KMS-11 (cell line): ENCODE measurements around the gene FYCO1.

Experiments used
- H2AFZ ChIP-seq: fragments of 200-600 bp; sonication (generic); 2 replicates; pipeline ENCODE4 v1.6.1; 2016; ENCODE audit warnings: antibody characterized with exemption, mixed run types, low read depth
- H3K27ac ChIP-seq: fragments of 200-600 bp; sonication (generic); 2 replicates; pipeline ENCODE4 v1.6.1; 2016; ENCODE audit warnings: mild to moderate bottlenecking, mixed run types
- H3K27me3 ChIP-seq: fragments of 200-600 bp; sonication (generic); 2 replicates; pipeline ENCODE4 v1.6.1; 2017; ENCODE audit warnings: mild to moderate bottlenecking, low read depth, mixed run types, moderate library complexity; ENCODE audit not compliant: insufficient read depth
- H3K36me3 ChIP-seq: fragments of 200-600 bp; sonication (generic); 2 replicates; pipeline ENCODE4 v1.6.1; 2017; ENCODE audit warnings: mild to moderate bottlenecking, mixed run types; ENCODE audit not compliant: insufficient read depth
- H3K4me1 ChIP-seq: fragments of 200-600 bp; sonication (generic); 2 replicates; pipeline ENCODE4 v1.6.1; 2016; ENCODE audit warnings: mild to moderate bottlenecking, low read depth, mixed run types; ENCODE audit not compliant: poor library complexity, severe bottlenecking
- H3K4me2 ChIP-seq: fragments of 200-600 bp; sonication (generic); 2 replicates; pipeline ENCODE4 v1.7.0; 2016; ENCODE audit warnings: mild to moderate bottlenecking, mixed run types
- H3K4me3 ChIP-seq: fragments of 200-600 bp; sonication (generic); IDR thresholded peaks from 2 replicates; pipeline ENCODE4 v1.6.1; 2017; ENCODE audit warnings: low read depth, low read length, mixed read lengths; ENCODE audit not compliant: insufficient read depth
- H3K79me2 ChIP-seq: fragments of 200-600 bp; sonication (generic); 2 replicates; pipeline ENCODE4 v1.6.1; 2016; ENCODE audit warnings: low read depth, mixed run types; ENCODE audit not compliant: insufficient read depth
- H3K9ac ChIP-seq: fragments of 200-600 bp; sonication (generic); 2 replicates; pipeline ENCODE4 v1.6.1; 2016; ENCODE audit warnings: mild to moderate bottlenecking, mixed run types
- H4K20me1 ChIP-seq: fragments of 200-600 bp; sonication (generic); 2 replicates; pipeline ENCODE4 v1.6.1; 2016; ENCODE audit warnings: mild to moderate bottlenecking, mixed run types; ENCODE audit not compliant: insufficient read depth
- CTCF ChIP-seq: fragments of 200-600 bp; sonication (generic); conservative IDR thresholded peaks from 2 replicates; pipeline ENCODE4 v1.6.1; 2017; ENCODE audit warnings: low read depth, mild to moderate bottlenecking, antibody characterized with exemption, low read length, moderate library complexity, mixed read lengths

FYCO1 gene

GRCh38 chr3:45948311-45948781, 47.3 kb downstream of the FYCO1 start:
- H3K79me2 ChIP-seq: no peaks in the 10 kb centered on the region
- H3K27me3 ChIP-seq: no peaks in the 10 kb centered on the region
- H2AFZ ChIP-seq: no peak overlapping the region
- TF ChIP-seq CTCF: no peak
- no peaks in the 10 kb centered on the region for H3K36me3 ChIP-seq
- no peak overlapping the region for H3K4me3 ChIP-seq
- H3K4me1 ChIP-seq: no peaks in the 10 kb centered on the region
- no peaks in the 10 kb centered on the region for H4K20me1 ChIP-seq
- no peak overlapping the region for H3K9ac ChIP-seq
- H3K4me2 ChIP-seq: no peak overlapping the region
- no peak overlapping the region for H3K27ac ChIP-seq

GRCh38 chr3:45947361-45947760, 48.3 kb downstream of the FYCO1 start:
- Histone ChIP-seq H3K4me2 (no peak overlapping the region), H3K27ac (no peak overlapping the region), H2AFZ (no peak overlapping the region), H3K36me3 (no peaks in the 10 kb centered on the region), H3K79me2 (no peaks in the 10 kb centered on the region), H4K20me1 (no peaks in the 10 kb centered on the region), H3K4me3 (no peak overlapping the region), H3K9ac (no peak overlapping the region), H3K4me1 (no peaks in the 10 kb centered on the region), H3K27me3 (no peaks in the 10 kb centered on the region)
- no peak for TF ChIP-seq CTCF

GRCh38 chr3:45946875-45947274, 48.7 kb downstream of the FYCO1 start:
- H3K4me3 ChIP-seq: no peak overlapping the region
- H3K27ac ChIP-seq: no peak overlapping the region
- no peak overlapping the region for H2AFZ ChIP-seq
- H3K79me2 ChIP-seq: no peaks in the 10 kb centered on the region
- no peaks in the 10 kb centered on the region for H3K4me1 ChIP-seq
- no peaks in the 10 kb centered on the region for H4K20me1 ChIP-seq
- no peaks in the 10 kb centered on the region for H3K36me3 ChIP-seq
- TF ChIP-seq CTCF: no peak
- H3K27me3 ChIP-seq: no peaks in the 10 kb centered on the region
- H3K9ac ChIP-seq: no peak overlapping the region
- no peak overlapping the region for H3K4me2 ChIP-seq

- Histone ChIP-seq H3K79me2 (no peaks in the 10 kb centered on the region), H3K4me1 (no peaks in the 10 kb centered on the region), H3K4me3 (no peak overlapping the region), H3K4me2 (no peak overlapping the region), H3K36me3 (no peaks in the 10 kb centered on the region), H3K9ac (no peak overlapping the region), H4K20me1 (no peaks in the 10 kb centered on the region), H3K27ac (no peak overlapping the region), H3K27me3 (no peaks in the 10 kb centered on the region), H2AFZ (no peak overlapping the region)
- TF ChIP-seq CTCF: no peak
Measured at GRCh38 chr3:45946307-45946706, 49.3 kb downstream of the FYCO1 start.
